Astrocyte (in vitro differentiated cells and primary cell): ENCODE data around the gene AP2B1. TPM values are rescaled to one million over a fixed set of nuclear protein-coding genes. Genes with fewer than 3 reads are reported as not detected.
A peak's percentile ranks its signal among the peaks of the same experiment; 100 is the strongest.

Source experiments
- DNase-seq: peaks from one replicate; pipeline ENCODE4 v3.0.0-alpha.2; 2010; ENCODE audit warnings: low read depth
- FAIRE-seq: peaks from 2 replicates; lab custom pipeline; 2011; peaks lifted over from hg19 to GRCh38; lab: Jason Lieb, UNC
- H2AFZ ChIP-seq: 2 replicates; pipeline ENCODE4 v1.6.0; 2012; ENCODE audit warnings: low read depth, low read length, inconsistent platforms
- H3K27ac ChIP-seq: 2 replicates; pipeline ENCODE4 v1.5.1; 2011; ENCODE audit warnings: low read depth, low read length, inconsistent platforms
- H3K27me3 ChIP-seq: 2 replicates; pipeline ENCODE4 v1.6.0; 2011; ENCODE audit warnings: low read length, inconsistent platforms; ENCODE audit not compliant: insufficient read depth
- H3K36me3 ChIP-seq: 2 replicates; pipeline ENCODE4 v1.5.1; 2011; ENCODE audit warnings: low read length, inconsistent platforms; ENCODE audit not compliant: insufficient read depth
- H3K4me1 ChIP-seq: 2 replicates; pipeline ENCODE4 v1.5.1; 2011; ENCODE audit warnings: low read length, inconsistent platforms; ENCODE audit not compliant: insufficient read depth
- H3K4me2 ChIP-seq: 2 replicates; pipeline ENCODE4 v1.6.0; 2012; ENCODE audit warnings: low read length, inconsistent platforms
- H3K4me3 ChIP-seq: 2 replicates; pipeline ENCODE4 v1.5.1; 2011; ENCODE audit warnings: low read depth, mild to moderate bottlenecking, low read length, inconsistent platforms; ENCODE audit not compliant: insufficient read depth
- H3K79me2 ChIP-seq: 2 replicates; pipeline ENCODE4 v1.6.0; 2012; ENCODE audit warnings: mild to moderate bottlenecking, low read length, inconsistent platforms; ENCODE audit not compliant: insufficient read depth
- H3K9ac ChIP-seq: 2 replicates; pipeline ENCODE4 v1.6.0; 2012; ENCODE audit warnings: mild to moderate bottlenecking, low read length, inconsistent platforms
- H3K9me3 ChIP-seq: 2 replicates; pipeline ENCODE4 v1.5.1; 2012; ENCODE audit warnings: low read depth, mild to moderate bottlenecking, low read length, inconsistent platforms; ENCODE audit not compliant: insufficient read depth
- H4K20me1 ChIP-seq: 2 replicates; pipeline ENCODE4 v1.6.0; 2012; ENCODE audit warnings: low read length, inconsistent platforms; ENCODE audit not compliant: insufficient read depth
- H3K27ac Mint-ChIP-seq: one replicate; pipeline ENCODE4 v1.8.0; 2021; ENCODE audit warnings: mild to moderate bottlenecking, mixed read lengths; ENCODE audit not compliant: unreplicated experiment
- H3K27me3 Mint-ChIP-seq: one replicate; pipeline ENCODE4 v1.8.0; 2021; ENCODE audit warnings: low read depth, mixed read lengths; ENCODE audit not compliant: unreplicated experiment
- H3K36me3 Mint-ChIP-seq: one replicate; pipeline ENCODE4 v1.8.0; 2021; ENCODE audit warnings: low read depth, mixed read lengths; ENCODE audit not compliant: unreplicated experiment
- H3K4me1 Mint-ChIP-seq: one replicate; pipeline ENCODE4 v1.8.0; 2021; ENCODE audit warnings: low read depth, mixed read lengths; ENCODE audit not compliant: unreplicated experiment
- H3K4me3 Mint-ChIP-seq: one replicate; pipeline ENCODE4 v1.8.0; 2021; ENCODE audit warnings: mild to moderate bottlenecking, moderate library complexity, mixed read lengths; ENCODE audit not compliant: unreplicated experiment
- H3K9me3 Mint-ChIP-seq: one replicate; pipeline ENCODE4 v1.8.0; 2021; ENCODE audit warnings: mild to moderate bottlenecking, mixed read lengths; ENCODE audit not compliant: unreplicated experiment
- EZH2 ChIP-seq: IDR thresholded peaks from 2 replicates; pipeline ENCODE4 v1.6.1; 2012; ENCODE audit warnings: mild to moderate bottlenecking, low read length, inconsistent platforms; ENCODE audit not compliant: insufficient read depth
- total RNA-seq: library from RNA; stranded (reverse); gene quantifications from 2 replicates; pipeline ENCODE4 v1.2.1, GENCODE V29; 2021
- TF ChIP-seq, protein P1 (sequence below): IDR thresholded peaks from 2 replicates; pipeline ENCODE4 v1.5.1; 2011; ENCODE audit warnings: low read depth, mild to moderate bottlenecking, inconsistent platforms, low read length, moderate library complexity; ENCODE audit not compliant: insufficient read depth

The AP2B1 gene
- total RNA-seq, 1 donor from 2014 or later: 313 TPM

DNA sequence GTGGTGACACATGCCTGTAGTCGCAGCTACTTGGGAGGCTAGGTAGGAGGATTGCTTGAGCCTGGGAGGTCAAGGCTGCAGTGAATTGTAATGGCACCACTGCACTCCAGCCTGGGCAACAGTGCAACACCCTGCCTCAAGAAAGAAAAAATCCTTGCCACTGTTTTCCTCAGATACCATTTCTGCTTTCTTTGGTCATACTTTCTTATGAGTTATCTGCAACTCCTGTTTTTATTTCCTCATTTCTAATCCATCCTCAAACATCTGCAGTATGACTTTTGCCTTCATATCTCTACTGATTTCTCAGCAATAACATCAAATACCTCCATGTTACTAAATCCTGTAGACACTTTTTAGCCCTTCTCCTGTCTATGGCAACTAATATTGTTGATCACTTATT lies 3.1 kb upstream of the AP2B1 start:
- Histone ChIP-seq H3K4me2 (no peak overlapping the region), H3K9me3 (no peaks in the 10 kb centered on the region), H3K27me3 (no peaks in the 10 kb centered on the region), H3K27ac (no peak overlapping the region), H3K36me3 (no peaks in the 10 kb centered on the region), H3K4me3 (no peak overlapping the region), H4K20me1 (peaks cover 6% of the 10 kb centered on the region), H3K9ac (no peak overlapping the region), H2AFZ (no peak overlapping the region), H3K4me1 (peaks cover 4% of the 10 kb centered on the region), H3K79me2 (peaks cover 20% of the 10 kb centered on the region)
- FAIRE-seq: no peak
- peaks cover 9% of the 10 kb centered on the region for H3K27me3 Mint-ChIP-seq
- H3K4me1 Mint-ChIP-seq: peaks cover under 1% of the 10 kb centered on the region
- H3K36me3 Mint-ChIP-seq: peaks cover 3% of the 10 kb centered on the region
- no peak overlapping the region for H3K27ac Mint-ChIP-seq
- TF ChIP-seq EZH2: no peak
- TF ChIP-seq, protein P1, sequence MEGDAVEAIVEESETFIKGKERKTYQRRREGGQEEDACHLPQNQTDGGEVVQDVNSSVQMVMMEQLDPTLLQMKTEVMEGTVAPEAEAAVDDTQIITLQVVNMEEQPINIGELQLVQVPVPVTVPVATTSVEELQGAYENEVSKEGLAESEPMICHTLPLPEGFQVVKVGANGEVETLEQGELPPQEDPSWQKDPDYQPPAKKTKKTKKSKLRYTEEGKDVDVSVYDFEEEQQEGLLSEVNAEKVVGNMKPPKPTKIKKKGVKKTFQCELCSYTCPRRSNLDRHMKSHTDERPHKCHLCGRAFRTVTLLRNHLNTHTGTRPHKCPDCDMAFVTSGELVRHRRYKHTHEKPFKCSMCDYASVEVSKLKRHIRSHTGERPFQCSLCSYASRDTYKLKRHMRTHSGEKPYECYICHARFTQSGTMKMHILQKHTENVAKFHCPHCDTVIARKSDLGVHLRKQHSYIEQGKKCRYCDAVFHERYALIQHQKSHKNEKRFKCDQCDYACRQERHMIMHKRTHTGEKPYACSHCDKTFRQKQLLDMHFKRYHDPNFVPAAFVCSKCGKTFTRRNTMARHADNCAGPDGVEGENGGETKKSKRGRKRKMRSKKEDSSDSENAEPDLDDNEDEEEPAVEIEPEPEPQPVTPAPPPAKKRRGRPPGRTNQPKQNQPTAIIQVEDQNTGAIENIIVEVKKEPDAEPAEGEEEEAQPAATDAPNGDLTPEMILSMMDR: no peak
- DNase-seq: no peak
- H3K4me3 Mint-ChIP-seq: no peak overlapping the region
- no peaks in the 10 kb centered on the region for H3K9me3 Mint-ChIP-seq

DNA sequence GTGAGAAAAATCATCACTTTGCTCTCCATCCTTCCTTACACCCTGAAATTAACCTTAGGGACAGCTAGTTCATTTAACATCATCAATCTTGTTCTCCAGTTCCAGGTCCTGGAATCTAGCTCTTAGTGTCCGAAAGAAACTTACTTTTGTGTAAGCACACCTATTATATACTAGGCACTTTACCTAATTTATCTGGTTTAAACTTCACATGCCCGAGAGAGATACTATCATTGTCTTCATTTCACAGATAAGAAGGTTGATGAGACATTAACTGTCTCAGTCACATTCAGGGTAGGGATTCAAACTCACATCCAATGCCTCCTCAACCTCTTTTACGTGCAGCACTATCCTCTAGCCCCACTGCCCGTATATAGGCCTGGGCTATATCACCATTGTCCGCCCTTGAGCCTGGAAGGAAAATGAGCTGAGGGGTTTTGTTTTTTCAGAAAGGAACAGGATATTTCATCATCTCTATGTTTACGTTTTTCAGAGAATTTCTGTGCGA lies 501 bp upstream of the AP2B1 start:
- Histone ChIP-seq H3K4me3 (peak overlapping the region; percentile 100), H3K36me3 (no peaks in the 10 kb centered on the region), H3K4me2 (peak overlapping the region; percentile 98), H2AFZ (peak overlapping the region; percentile 86), H3K79me2 (peaks cover 45% of the 10 kb centered on the region), H3K27ac (peak overlapping the region; percentile 94), H3K9me3 (no peaks in the 10 kb centered on the region), H3K9ac (peak overlapping the region; percentile 99), H3K27me3 (no peaks in the 10 kb centered on the region), H4K20me1 (peaks cover 29% of the 10 kb centered on the region), H3K4me1 (peaks cover 9% of the 10 kb centered on the region)
- H3K27ac Mint-ChIP-seq: peak overlapping the region; percentile 99
- H3K9me3 Mint-ChIP-seq: no peaks in the 10 kb centered on the region
- TF ChIP-seq, protein P1: no peak
- TF ChIP-seq EZH2: no peak
- H3K36me3 Mint-ChIP-seq: peaks cover 3% of the 10 kb centered on the region
- no peak for FAIRE-seq
- peaks cover 9% of the 10 kb centered on the region for H3K4me1 Mint-ChIP-seq
- peaks cover 9% of the 10 kb centered on the region for H3K27me3 Mint-ChIP-seq
- no peak for DNase-seq
- H3K4me3 Mint-ChIP-seq: peak overlapping the region; percentile 100

DNA sequence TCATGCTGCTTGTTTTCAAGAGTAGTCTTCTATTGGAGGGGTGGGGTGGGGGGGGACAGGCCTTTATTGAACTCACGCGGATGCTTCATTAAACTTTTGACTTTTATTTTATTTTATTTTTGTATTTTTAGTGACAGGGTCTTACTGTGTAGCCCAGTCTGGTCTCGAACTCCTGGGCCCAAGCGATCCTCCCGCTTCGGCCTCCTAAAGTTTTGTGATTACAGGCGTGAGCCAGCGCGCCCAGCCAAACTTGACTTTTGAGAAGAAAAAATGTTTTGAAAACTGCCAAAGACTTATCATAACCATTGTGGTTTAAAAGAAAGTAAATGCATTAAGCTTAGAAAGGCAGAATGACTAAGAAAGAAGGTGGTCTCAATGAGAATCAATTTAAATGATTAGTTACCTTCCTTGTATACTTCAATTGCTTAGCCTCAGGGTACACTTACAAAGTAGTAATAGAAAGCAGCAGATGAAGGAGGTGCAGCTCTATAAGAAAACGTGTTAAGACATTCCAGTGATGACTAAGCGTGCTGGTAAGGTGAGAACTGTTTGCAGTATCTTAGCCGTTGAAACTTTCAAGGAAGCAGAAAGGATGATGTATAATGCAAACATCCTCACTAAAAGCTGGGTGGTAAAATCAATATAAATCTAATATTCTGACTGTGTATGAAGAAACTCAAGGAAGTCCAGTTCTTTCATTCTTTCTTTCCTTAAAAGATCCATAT lies 1.2 kb downstream of the AP2B1 start:
- H3K36me3 ChIP-seq: no peaks in the 10 kb centered on the region
- no peak overlapping the region for H2AFZ ChIP-seq
- peaks cover 44% of the 10 kb centered on the region for H4K20me1 ChIP-seq
- peak; percentile 80 for DNase-seq
- peak overlapping the region; percentile 94 for H3K27ac ChIP-seq
- peaks cover 9% of the 10 kb centered on the region for H3K4me1 ChIP-seq
- Mint-ChIP-seq H3K36me3 (peaks cover 3% of the 10 kb centered on the region), H3K9me3 (no peaks in the 10 kb centered on the region), H3K4me1 (peaks cover 9% of the 10 kb centered on the region), H3K4me3 (peak overlapping the region; percentile 100), H3K27ac (peak overlapping the region; percentile 99), H3K27me3 (peaks cover 8% of the 10 kb centered on the region)
- FAIRE-seq: no peak
- H3K9ac ChIP-seq: peak overlapping the region; percentile 99
- peak overlapping the region; percentile 100 for H3K4me3 ChIP-seq
- H3K79me2 ChIP-seq: peaks cover 62% of the 10 kb centered on the region
- H3K4me2 ChIP-seq: peak overlapping the region; percentile 98
- no peaks in the 10 kb centered on the region for H3K27me3 ChIP-seq
- no peaks in the 10 kb centered on the region for H3K9me3 ChIP-seq
- TF ChIP-seq, protein P1: no peak
- TF ChIP-seq EZH2: no peak
